ENCODE data around the gene S100A4. TPM values are rescaled to one million over a fixed set of nuclear protein-coding genes. Genes with fewer than 3 reads are reported as not detected.
"Not testable (repeated sequence)": the region's sequence is repeated elsewhere in the genome, so short reads cannot be mapped to it uniquely, and the experiment has no call there.

The S100A4 gene
- polyA plus RNA-seq, 1 donor from 2014 or later: not detected

- H3K27me3 ChIP-seq (ENCODE audit: insufficient read depth, low read depth, low read length): no peaks in the 10 kb centered on the region
- TF ChIP-seq TAF1 (IDR thresholded peaks at IDR 0.05; ENCODE audit: low read depth) (no peak), POLR2AphosphoS5 (IDR thresholded peaks at IDR 0.05) (no peak), EZH2 (IDR thresholded peaks at IDR 0.05; ENCODE audit: borderline replicate concordance, insufficient read depth, low read length, poor library complexity, severe bottlenecking) (no peak), EP300 (conservative IDR thresholded peaks at IDR 0.05; ENCODE audit: poor library complexity, severe bottlenecking) (no peak), RAD21 (conservative IDR thresholded peaks at IDR 0.05) (no peak), SMC3 (conservative IDR thresholded peaks at IDR 0.05; ENCODE audit: poor library complexity) (no peak)
- TF ChIP-seq, protein P1, sequence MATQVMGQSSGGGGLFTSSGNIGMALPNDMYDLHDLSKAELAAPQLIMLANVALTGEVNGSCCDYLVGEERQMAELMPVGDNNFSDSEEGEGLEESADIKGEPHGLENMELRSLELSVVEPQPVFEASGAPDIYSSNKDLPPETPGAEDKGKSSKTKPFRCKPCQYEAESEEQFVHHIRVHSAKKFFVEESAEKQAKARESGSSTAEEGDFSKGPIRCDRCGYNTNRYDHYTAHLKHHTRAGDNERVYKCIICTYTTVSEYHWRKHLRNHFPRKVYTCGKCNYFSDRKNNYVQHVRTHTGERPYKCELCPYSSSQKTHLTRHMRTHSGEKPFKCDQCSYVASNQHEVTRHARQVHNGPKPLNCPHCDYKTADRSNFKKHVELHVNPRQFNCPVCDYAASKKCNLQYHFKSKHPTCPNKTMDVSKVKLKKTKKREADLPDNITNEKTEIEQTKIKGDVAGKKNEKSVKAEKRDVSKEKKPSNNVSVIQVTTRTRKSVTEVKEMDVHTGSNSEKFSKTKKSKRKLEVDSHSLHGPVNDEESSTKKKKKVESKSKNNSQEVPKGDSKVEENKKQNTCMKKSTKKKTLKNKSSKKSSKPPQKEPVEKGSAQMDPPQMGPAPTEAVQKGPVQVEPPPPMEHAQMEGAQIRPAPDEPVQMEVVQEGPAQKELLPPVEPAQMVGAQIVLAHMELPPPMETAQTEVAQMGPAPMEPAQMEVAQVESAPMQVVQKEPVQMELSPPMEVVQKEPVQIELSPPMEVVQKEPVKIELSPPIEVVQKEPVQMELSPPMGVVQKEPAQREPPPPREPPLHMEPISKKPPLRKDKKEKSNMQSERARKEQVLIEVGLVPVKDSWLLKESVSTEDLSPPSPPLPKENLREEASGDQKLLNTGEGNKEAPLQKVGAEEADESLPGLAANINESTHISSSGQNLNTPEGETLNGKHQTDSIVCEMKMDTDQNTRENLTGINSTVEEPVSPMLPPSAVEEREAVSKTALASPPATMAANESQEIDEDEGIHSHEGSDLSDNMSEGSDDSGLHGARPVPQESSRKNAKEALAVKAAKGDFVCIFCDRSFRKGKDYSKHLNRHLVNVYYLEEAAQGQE (IDR thresholded peaks at IDR 0.05; ENCODE audit: borderline replicate concordance): no peak
- TF ChIP-seq, protein P2, sequence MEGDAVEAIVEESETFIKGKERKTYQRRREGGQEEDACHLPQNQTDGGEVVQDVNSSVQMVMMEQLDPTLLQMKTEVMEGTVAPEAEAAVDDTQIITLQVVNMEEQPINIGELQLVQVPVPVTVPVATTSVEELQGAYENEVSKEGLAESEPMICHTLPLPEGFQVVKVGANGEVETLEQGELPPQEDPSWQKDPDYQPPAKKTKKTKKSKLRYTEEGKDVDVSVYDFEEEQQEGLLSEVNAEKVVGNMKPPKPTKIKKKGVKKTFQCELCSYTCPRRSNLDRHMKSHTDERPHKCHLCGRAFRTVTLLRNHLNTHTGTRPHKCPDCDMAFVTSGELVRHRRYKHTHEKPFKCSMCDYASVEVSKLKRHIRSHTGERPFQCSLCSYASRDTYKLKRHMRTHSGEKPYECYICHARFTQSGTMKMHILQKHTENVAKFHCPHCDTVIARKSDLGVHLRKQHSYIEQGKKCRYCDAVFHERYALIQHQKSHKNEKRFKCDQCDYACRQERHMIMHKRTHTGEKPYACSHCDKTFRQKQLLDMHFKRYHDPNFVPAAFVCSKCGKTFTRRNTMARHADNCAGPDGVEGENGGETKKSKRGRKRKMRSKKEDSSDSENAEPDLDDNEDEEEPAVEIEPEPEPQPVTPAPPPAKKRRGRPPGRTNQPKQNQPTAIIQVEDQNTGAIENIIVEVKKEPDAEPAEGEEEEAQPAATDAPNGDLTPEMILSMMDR (IDR thresholded peaks at IDR 0.05; ENCODE audit: poor library complexity, severe bottlenecking): no peak
- no peak overlapping the region for H2AFZ ChIP-seq (ENCODE audit: low read depth, low read length)
- no peaks in the 10 kb centered on the region for H3F3A ChIP-seq (ENCODE audit: insufficient read depth, low read length, poor library complexity, severe bottlenecking)
- H3K9me2 ChIP-seq (ENCODE audit: insufficient read depth, low read length): no peaks in the 10 kb centered on the region
- no peaks in the 10 kb centered on the region for H4K20me1 ChIP-seq (ENCODE audit: insufficient read depth)
- H3K79me2 ChIP-seq (replicated peaks; ENCODE audit: insufficient read depth, low read length): no peaks in the 10 kb centered on the region
- no peak overlapping the region for H3K27ac ChIP-seq (ENCODE audit: low read length)
- no peak overlapping the region for H3K9ac ChIP-seq (ENCODE audit: low read length)
- no peak overlapping the region for H3K4me3 ChIP-seq (ENCODE audit: low read length)
- no peaks in the 10 kb centered on the region for H3K36me3 ChIP-seq (ENCODE audit: insufficient read depth, low read length)
- H3K9me3 ChIP-seq (ENCODE audit: low read length): no peaks in the 10 kb centered on the region
- no peak overlapping the region for H3K4me2 ChIP-seq (ENCODE audit: low read length)
Observed at GRCh38 chr1:153588482-153588881, 42.9 kb upstream of the S100A4 start.

- not testable (repeated sequence) for H2AFZ ChIP-seq (ENCODE audit: low read depth, low read length); H3K9me2 ChIP-seq (ENCODE audit: insufficient read depth, low read length); H3K27me3 ChIP-seq (ENCODE audit: insufficient read depth, low read depth, low read length); H3K79me2 ChIP-seq (replicated peaks; ENCODE audit: insufficient read depth, low read length); H4K20me1 ChIP-seq (ENCODE audit: insufficient read depth); H3K36me3 ChIP-seq (ENCODE audit: insufficient read depth, low read length); H3K27ac ChIP-seq (ENCODE audit: low read length); H3K9ac ChIP-seq (ENCODE audit: low read length); H3F3A ChIP-seq (ENCODE audit: insufficient read depth, low read length, poor library complexity, severe bottlenecking); H3K9me3 ChIP-seq (ENCODE audit: low read length); H3K4me2 ChIP-seq (ENCODE audit: low read length); H3K4me3 ChIP-seq (ENCODE audit: low read length)
Observed at GRCh38 chr1:153588033-153588432, 42.4 kb upstream of the S100A4 start.

- TF ChIP-seq EZH2 (IDR thresholded peaks at IDR 0.05; ENCODE audit: borderline replicate concordance, insufficient read depth, low read length, poor library complexity, severe bottlenecking): no peak
- no peak for TF ChIP-seq RAD21 (conservative IDR thresholded peaks at IDR 0.05)
- TF ChIP-seq SMC3 (conservative IDR thresholded peaks at IDR 0.05; ENCODE audit: poor library complexity): no peak
- no peak for TF ChIP-seq TAF1 (IDR thresholded peaks at IDR 0.05; ENCODE audit: low read depth)
- TF ChIP-seq MXI1 (conservative IDR thresholded peaks at IDR 0.05; ENCODE audit: poor library complexity, severe bottlenecking): no peak
- TF ChIP-seq, protein P1 (IDR thresholded peaks at IDR 0.05; ENCODE audit: borderline replicate concordance): no peak
- TF ChIP-seq, protein P2 (IDR thresholded peaks at IDR 0.05; ENCODE audit: poor library complexity, severe bottlenecking): no peak
- TF ChIP-seq POLR2AphosphoS5 (IDR thresholded peaks at IDR 0.05): no peak
- no peak for TF ChIP-seq EP300 (conservative IDR thresholded peaks at IDR 0.05; ENCODE audit: poor library complexity, severe bottlenecking)
- no peaks in the 10 kb centered on the region for H3K9me3 ChIP-seq (ENCODE audit: low read length)
- H3K9ac ChIP-seq (ENCODE audit: low read length): no peak overlapping the region
- no peaks in the 10 kb centered on the region for H3K36me3 ChIP-seq (ENCODE audit: insufficient read depth, low read length)
- no peaks in the 10 kb centered on the region for H3F3A ChIP-seq (ENCODE audit: insufficient read depth, low read length, poor library complexity, severe bottlenecking)
- H3K4me3 ChIP-seq (ENCODE audit: low read length): no peak overlapping the region
- H3K9me2 ChIP-seq (ENCODE audit: insufficient read depth, low read length): no peaks in the 10 kb centered on the region
- H4K20me1 ChIP-seq (ENCODE audit: insufficient read depth): no peaks in the 10 kb centered on the region
- H3K79me2 ChIP-seq (replicated peaks; ENCODE audit: insufficient read depth, low read length): no peaks in the 10 kb centered on the region
- H2AFZ ChIP-seq (ENCODE audit: low read depth, low read length): no peak overlapping the region
- no peaks in the 10 kb centered on the region for H3K27me3 ChIP-seq (ENCODE audit: insufficient read depth, low read depth, low read length)
- H3K27ac ChIP-seq (ENCODE audit: low read length): no peak overlapping the region
- H3K4me2 ChIP-seq (ENCODE audit: low read length): no peak overlapping the region
Observed at GRCh38 chr1:153587314-153587713, 41.7 kb upstream of the S100A4 start.
